ENCODE data around the gene SNRNP200. TPM values are rescaled to one million over a fixed set of nuclear protein-coding genes. Genes with fewer than 3 reads are reported as not detected.
"Not testable (repeated sequence)": the region's sequence is repeated elsewhere in the genome, so short reads cannot be mapped to it uniquely, and the experiment has no call there.

Gene SNRNP200
- total RNA-seq, 1 experiment from 2014 or later = 202 TPM

DNA sequence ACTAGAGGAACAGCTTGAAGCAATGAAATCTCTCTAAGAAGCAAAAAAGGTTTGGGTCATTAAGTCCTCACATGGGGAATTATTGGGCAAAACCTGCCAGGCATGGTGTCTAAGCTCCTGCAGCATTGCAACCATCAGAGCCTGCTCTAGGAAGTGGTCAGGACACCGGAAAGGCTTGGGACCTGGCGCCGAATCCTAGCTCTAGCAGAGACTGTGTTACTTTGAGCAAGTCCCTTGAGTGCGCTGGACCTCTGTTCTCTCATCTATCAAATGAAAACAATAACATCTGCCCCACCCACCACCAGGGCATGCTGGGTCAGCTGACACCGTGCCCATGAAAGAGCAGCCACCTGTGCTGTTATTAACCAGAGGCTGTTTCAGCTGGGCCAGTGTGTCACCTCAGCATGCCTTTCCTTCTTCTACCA lies 45.8 kb downstream of the SNRNP200 start:
- BruUV-seq (replicated peaks) = no TSS peak
- Histone ChIP-seq H3K36me3 (ENCODE audit: insufficient read depth, low read length, poor library complexity, severe bottlenecking) (peaks cover 6% of the 10 kb centered on the region), H3K4me1 (ENCODE audit: insufficient read depth, low read length, poor library complexity, severe bottlenecking) (no peaks in the 10 kb centered on the region), H3K27ac (ENCODE audit: low read depth, low read length, poor library complexity, severe bottlenecking) (no peak overlapping the region), H3K4me3 (ENCODE audit: low read depth, low read length, poor library complexity, severe bottlenecking) (no peak overlapping the region), H3K9me3 (ENCODE audit: low read depth, low read length, poor library complexity, severe bottlenecking) (no peaks in the 10 kb centered on the region), H3K27me3 (replicated peaks; ENCODE audit: insufficient read depth, low read depth, low read length, poor library complexity) (no peaks in the 10 kb centered on the region)
- CTCF ChIA-PET = no interaction called here
- intact Hi-C loops (cut with micrococcal nuclease; ENCODE audit: unreplicated experiment) = no loop called here
- POLR2A ChIA-PET (ENCODE audit: low non-redundant PET) = no interaction called here
- no peak for TF ChIP-seq EZH2 (IDR thresholded peaks at IDR 0.05; ENCODE audit: borderline replicate concordance, low read depth, low read length, poor library complexity, severe bottlenecking)
- TF ChIP-seq, protein P1, sequence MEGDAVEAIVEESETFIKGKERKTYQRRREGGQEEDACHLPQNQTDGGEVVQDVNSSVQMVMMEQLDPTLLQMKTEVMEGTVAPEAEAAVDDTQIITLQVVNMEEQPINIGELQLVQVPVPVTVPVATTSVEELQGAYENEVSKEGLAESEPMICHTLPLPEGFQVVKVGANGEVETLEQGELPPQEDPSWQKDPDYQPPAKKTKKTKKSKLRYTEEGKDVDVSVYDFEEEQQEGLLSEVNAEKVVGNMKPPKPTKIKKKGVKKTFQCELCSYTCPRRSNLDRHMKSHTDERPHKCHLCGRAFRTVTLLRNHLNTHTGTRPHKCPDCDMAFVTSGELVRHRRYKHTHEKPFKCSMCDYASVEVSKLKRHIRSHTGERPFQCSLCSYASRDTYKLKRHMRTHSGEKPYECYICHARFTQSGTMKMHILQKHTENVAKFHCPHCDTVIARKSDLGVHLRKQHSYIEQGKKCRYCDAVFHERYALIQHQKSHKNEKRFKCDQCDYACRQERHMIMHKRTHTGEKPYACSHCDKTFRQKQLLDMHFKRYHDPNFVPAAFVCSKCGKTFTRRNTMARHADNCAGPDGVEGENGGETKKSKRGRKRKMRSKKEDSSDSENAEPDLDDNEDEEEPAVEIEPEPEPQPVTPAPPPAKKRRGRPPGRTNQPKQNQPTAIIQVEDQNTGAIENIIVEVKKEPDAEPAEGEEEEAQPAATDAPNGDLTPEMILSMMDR (conservative IDR thresholded peaks at IDR 0.05; ENCODE audit: low read depth, low read length) = no peak
- DNase-seq (ENCODE audit: low spot score) = no peak

DNA sequence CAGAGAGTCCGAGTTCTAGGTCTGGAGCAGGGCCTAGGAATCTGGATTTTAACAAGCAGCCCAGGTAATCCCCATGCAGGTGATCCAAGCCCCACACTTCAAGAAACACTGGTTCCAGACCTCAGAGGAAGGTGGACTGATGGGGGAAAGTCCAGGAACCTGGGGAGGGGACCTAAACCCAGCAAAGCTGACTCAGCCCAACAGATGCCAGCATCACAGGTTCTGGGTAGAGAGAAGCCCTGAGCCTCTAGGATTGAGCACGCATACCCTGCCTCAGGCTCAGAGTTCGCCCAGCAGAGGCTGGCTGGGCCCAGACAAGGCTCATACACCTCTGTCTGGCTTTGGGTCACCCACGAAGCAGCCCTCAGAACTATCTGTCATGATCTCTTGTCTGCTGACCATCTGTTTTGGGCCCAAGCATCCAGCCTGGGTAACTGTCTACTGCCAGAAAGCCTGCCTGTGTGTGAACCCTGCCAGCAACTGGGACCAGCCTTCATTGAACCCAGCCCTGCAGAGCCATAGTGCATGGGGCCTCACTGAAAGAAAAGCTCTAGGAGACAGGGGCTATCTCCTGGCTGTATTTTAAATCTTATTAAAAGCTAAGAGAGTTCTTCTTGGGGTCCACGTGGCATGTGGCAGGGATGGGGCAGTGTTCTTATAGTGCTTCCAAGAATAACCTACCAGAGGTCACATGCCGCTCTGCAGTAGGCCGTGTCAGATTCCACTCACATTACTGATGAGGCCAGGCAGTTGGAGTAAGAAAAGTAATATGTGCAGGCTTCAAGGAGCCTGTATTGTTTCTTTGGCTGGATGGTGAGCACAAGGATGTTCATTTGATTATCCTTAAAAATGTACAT lies 47.0 kb downstream of the SNRNP200 start:
- BruUV-seq (replicated peaks) = no TSS peak
- POLR2A ChIA-PET (ENCODE audit: low non-redundant PET) = no interaction called here
- no peak overlapping the region for H3K27ac ChIP-seq (ENCODE audit: low read depth, low read length, poor library complexity, severe bottlenecking)
- H3K9me3 ChIP-seq (ENCODE audit: low read depth, low read length, poor library complexity, severe bottlenecking) = no peaks in the 10 kb centered on the region
- no peaks in the 10 kb centered on the region for H3K4me1 ChIP-seq (ENCODE audit: insufficient read depth, low read length, poor library complexity, severe bottlenecking)
- no peaks in the 10 kb centered on the region for H3K27me3 ChIP-seq (replicated peaks; ENCODE audit: insufficient read depth, low read depth, low read length, poor library complexity)
- CTCF ChIA-PET = no interaction called here
- no peak overlapping the region for H3K4me3 ChIP-seq (ENCODE audit: low read depth, low read length, poor library complexity, severe bottlenecking)
- DNase-seq (ENCODE audit: low spot score) = no peak
- peaks cover 11% of the 10 kb centered on the region for H3K36me3 ChIP-seq (ENCODE audit: insufficient read depth, low read length, poor library complexity, severe bottlenecking)
- no peak for TF ChIP-seq EZH2 (IDR thresholded peaks at IDR 0.05; ENCODE audit: borderline replicate concordance, low read depth, low read length, poor library complexity, severe bottlenecking)
- TF ChIP-seq, protein P1 (conservative IDR thresholded peaks at IDR 0.05; ENCODE audit: low read depth, low read length) = no peak
- intact Hi-C loops (cut with micrococcal nuclease; ENCODE audit: unreplicated experiment) = no loop called here

DNA sequence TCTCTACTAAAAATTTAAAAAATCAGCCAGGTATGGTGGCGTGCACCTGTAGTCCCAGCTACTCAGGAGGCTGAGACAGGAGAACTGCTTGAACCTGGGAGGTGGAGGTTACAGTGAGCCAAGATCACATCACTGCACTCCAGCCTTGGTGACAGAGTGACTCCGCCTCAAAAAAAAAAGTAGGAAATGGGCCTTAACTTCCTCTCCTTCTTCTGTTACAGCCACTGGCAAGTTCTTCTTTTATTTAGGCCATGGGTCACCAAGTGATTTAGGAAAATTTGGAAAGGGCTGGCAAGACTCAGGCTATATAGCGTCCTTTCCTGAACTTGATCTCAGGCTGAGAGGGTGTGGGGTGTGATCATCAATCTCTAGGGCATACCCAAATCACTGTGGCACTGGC lies 47.6 kb downstream of the SNRNP200 start:
- DNase-seq (ENCODE audit: low spot score); H3K4me3 ChIP-seq (ENCODE audit: low read depth, low read length, poor library complexity, severe bottlenecking); H3K27ac ChIP-seq (ENCODE audit: low read depth, low read length, poor library complexity, severe bottlenecking); POLR2A ChIA-PET (ENCODE audit: low non-redundant PET); H3K9me3 ChIP-seq (ENCODE audit: low read depth, low read length, poor library complexity, severe bottlenecking); CTCF ChIA-PET; H3K27me3 ChIP-seq (replicated peaks; ENCODE audit: insufficient read depth, low read depth, low read length, poor library complexity); H3K4me1 ChIP-seq (ENCODE audit: insufficient read depth, low read length, poor library complexity, severe bottlenecking); intact Hi-C loops (cut with micrococcal nuclease; ENCODE audit: unreplicated experiment); BruUV-seq (replicated peaks): not testable (repeated sequence)
- H3K36me3 ChIP-seq (ENCODE audit: insufficient read depth, low read length, poor library complexity, severe bottlenecking) = peaks cover 11% of the 10 kb centered on the region
